ENCODE data around the gene TRIM44. TPM values are rescaled to one million over a fixed set of nuclear protein-coding genes. Genes with fewer than 3 reads are reported as not detected.

TRIM44 gene
- total RNA-seq, 4 donors from 2014 or later, result 35.6 to 70.6 (median 43.2) TPM

GRCh38 chr11:35722641-35723040, 60.1 kb downstream of the TRIM44 start:
- Histone ChIP-seq H3K36me3 (peaks cover 0 to 20% of the 10 kb centered on the region in 2 donors), H3K4me3 (no peak overlapping the region), H3K4me1 (peaks cover 0 to 25% (median 0%) of the 10 kb centered on the region in 3 donors), H3K9me3 (no peaks in the 10 kb centered on the region), H3K27me3 (no peaks in the 10 kb centered on the region), H3K27ac (no peak overlapping the region)
- 97% methylated on average over 3 of the region's 4 CpGs; no CpG with 5 or more reads in 1 of the 2 donors for WGBS, 2 donors (ENCODE audit: low coverage in 1 of 2)
- TF ChIP-seq EP300 (IDR thresholded peaks at IDR 0.05) (no peak), POLR2A (IDR thresholded peaks at IDR 0.05) (no peak)
- ATAC-seq, result no peak

GRCh38 chr11:35723493-35723892, 60.9 kb downstream of the TRIM44 start:
- TF ChIP-seq POLR2AphosphoS5 (IDR thresholded peaks at IDR 0.05), result no peak
- ATAC-seq, result no peak
- WGBS, 2 donors (ENCODE audit: low coverage in 1 of 2), result 100% methylated on average over 1 of the region's 1 CpG; no CpG with 5 or more reads in 1 of the 2 donors

GRCh38 chr11:35723913-35724312, 61.3 kb downstream of the TRIM44 start:
- TF ChIP-seq POLR2AphosphoS5 (IDR thresholded peaks at IDR 0.05), result no peak
- no peak for TF ChIP-seq POLR2A (IDR thresholded peaks at IDR 0.05)
- 70 to 80% methylated on average over 1 to 2 of the region's 2 CpGs for WGBS, 2 donors (ENCODE audit: low coverage in 1 of 2)

More at GRCh38 chr11:35723493-35723892, 60.9 kb downstream of the TRIM44 start:
- H3K36me3 ChIP-seq, result peaks cover 0 to 29% of the 10 kb centered on the region in 2 donors
- H3K4me1 ChIP-seq, result peaks cover 0 to 25% (median 0%) of the 10 kb centered on the region in 3 donors
- no peak overlapping the region for H3K4me3 ChIP-seq
- H3K9me3 ChIP-seq, result no peaks in the 10 kb centered on the region
- no peaks in the 10 kb centered on the region for H3K27me3 ChIP-seq
- H3K27ac ChIP-seq, result no peak overlapping the region

GRCh38 chr11:35725885-35726284, 63.3 kb downstream of the TRIM44 start:
- WGBS, 2 donors (ENCODE audit: low coverage in 1 of 2), result 33 to 50% methylated on average over 2 of the region's 2 CpGs
- ATAC-seq, result no peak
- H3K36me3 ChIP-seq, result peaks cover 0 to 51% of the 10 kb centered on the region in 2 donors

More at GRCh38 chr11:35723913-35724312, 61.3 kb downstream of the TRIM44 start:
- Histone ChIP-seq H3K4me1 (peaks cover 0 to 25% (median 0%) of the 10 kb centered on the region in 3 donors), H3K27ac (no peak overlapping the region), H3K4me3 (no peak overlapping the region), H3K27me3 (no peaks in the 10 kb centered on the region), H3K36me3 (peaks cover 0 to 33% of the 10 kb centered on the region in 2 donors), H3K9me3 (no peaks in the 10 kb centered on the region)
- ATAC-seq, result no peak

GRCh38 chr11:35727140-35727539, 64.6 kb downstream of the TRIM44 start:
- H3K4me3 ChIP-seq, result no peak overlapping the region
- H3K27ac ChIP-seq, result no peak overlapping the region
- TF ChIP-seq POLR2AphosphoS5 (IDR thresholded peaks at IDR 0.05), result no peak
- TF ChIP-seq EP300 (IDR thresholded peaks at IDR 0.05), result no peak
- no peak for TF ChIP-seq CTCF (IDR thresholded peaks at IDR 0.05)
- no peak for TF ChIP-seq POLR2A (IDR thresholded peaks at IDR 0.05)
- peaks cover 0 to 18% (median 0%) of the 10 kb centered on the region in 3 donors for H3K9me3 ChIP-seq
- H3K27me3 ChIP-seq, result no peaks in the 10 kb centered on the region
- peaks cover 0 to 15% (median 0%) of the 10 kb centered on the region in 3 donors for H3K4me1 ChIP-seq
- peaks cover 0 to 57% of the 10 kb centered on the region in 2 donors for H3K36me3 ChIP-seq
- ATAC-seq, result no peak
- whole genome bisulfite sequencing, 2 donors (ENCODE audit: low coverage in 1 of 2), result 55 to 88% methylated on average over 1 of the region's 1 CpG

More at GRCh38 chr11:35725885-35726284, 63.3 kb downstream of the TRIM44 start:
- no peak for TF ChIP-seq CTCF (IDR thresholded peaks at IDR 0.05)
- no peak for TF ChIP-seq POLR2AphosphoS5 (IDR thresholded peaks at IDR 0.05)
- TF ChIP-seq POLR2A (IDR thresholded peaks at IDR 0.05), result no peak
- TF ChIP-seq EP300 (IDR thresholded peaks at IDR 0.05), result no peak
- Histone ChIP-seq H3K27me3 (no peaks in the 10 kb centered on the region), H3K4me3 (no peak overlapping the region), H3K9me3 (peaks cover 0 to 15% (median 0%) of the 10 kb centered on the region in 3 donors), H3K4me1 (peaks cover 0 to 25% (median 0%) of the 10 kb centered on the region in 3 donors), H3K27ac (no peak overlapping the region)

- no peak for ATAC-seq
- H3K36me3 ChIP-seq, result peaks cover 0 to 65% of the 10 kb centered on the region in 2 donors
- H3K9me3 ChIP-seq, result peaks cover 0 to 18% (median 0%) of the 10 kb centered on the region in 3 donors
- TF ChIP-seq EP300 (IDR thresholded peaks at IDR 0.05), result no peak
- no peak for TF ChIP-seq CTCF (IDR thresholded peaks at IDR 0.05)
- TF ChIP-seq POLR2AphosphoS5 (IDR thresholded peaks at IDR 0.05), result no peak
- no peak for TF ChIP-seq POLR2A (IDR thresholded peaks at IDR 0.05)
- H3K4me3 ChIP-seq, result no peak overlapping the region
- H3K4me1 ChIP-seq, result peaks cover 0 to 7% (median 0%) of the 10 kb centered on the region in 3 donors
- no peaks in the 10 kb centered on the region for H3K27me3 ChIP-seq
- H3K27ac ChIP-seq, result no peak overlapping the region
Observed at GRCh38 chr11:35730254-35730653, 67.7 kb downstream of the TRIM44 start.
